ENCODE results near the gene TRERF1. TPM values are rescaled to one million over a fixed set of nuclear protein-coding genes. Genes with fewer than 3 reads are reported as not detected.

TRERF1 gene
- total RNA-seq, 1 experiment from 2014 or later, result 5.2 TPM

DNA sequence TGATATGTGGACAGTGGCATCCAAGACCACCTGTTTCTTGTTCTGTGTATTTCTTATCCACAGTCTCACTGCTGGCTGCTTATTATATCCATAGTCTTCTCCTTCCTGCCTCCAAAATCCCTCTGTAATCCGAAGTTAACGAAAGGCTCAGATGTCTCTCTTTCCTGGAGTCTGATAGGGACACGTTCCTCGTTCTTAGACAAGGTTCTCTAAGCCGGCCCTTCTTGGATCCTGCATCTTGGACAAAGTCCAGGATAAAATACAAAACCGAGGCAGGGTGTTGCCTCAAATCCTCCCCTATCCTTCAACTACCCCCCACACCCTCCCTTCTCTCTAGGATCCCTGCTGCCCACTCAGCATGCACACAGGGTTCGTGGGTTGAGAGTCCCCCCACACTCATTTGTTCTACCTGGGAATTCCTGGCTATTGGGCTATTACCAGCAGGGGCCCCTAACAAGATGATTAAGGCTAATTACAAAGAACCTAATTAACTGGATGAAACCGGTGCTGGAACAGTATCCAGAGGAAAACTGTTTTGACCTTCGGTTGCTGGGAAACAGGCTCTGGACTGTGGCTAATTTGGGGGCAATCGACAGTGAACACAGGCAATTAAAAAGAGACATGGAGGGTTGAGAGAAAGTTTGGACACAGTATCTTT is 201.3 kb downstream of the TRERF1 start:
- DNase-seq (ENCODE audit: low read depth), result no peak

DNA sequence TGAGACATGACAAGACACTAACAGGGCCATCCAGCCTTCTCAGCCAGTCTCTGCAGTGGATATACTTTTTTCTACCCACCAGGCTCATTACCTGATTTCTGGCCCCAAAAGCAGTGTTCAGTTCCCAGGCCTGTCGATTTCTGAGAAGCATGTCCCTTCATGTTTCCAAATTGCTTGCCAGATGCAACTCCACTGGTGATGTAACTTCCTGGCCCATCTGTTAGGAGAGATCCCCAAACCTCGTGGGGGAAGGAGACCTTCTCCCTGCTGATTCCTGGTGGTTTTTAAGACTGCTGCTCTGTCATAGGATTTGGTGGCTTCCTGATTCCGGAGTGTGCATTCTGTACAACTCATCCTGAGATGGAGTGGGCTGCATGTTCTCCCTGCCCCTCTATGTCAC is 202.4 kb downstream of the TRERF1 start:
- no peak for DNase-seq (ENCODE audit: low read depth)

DNA sequence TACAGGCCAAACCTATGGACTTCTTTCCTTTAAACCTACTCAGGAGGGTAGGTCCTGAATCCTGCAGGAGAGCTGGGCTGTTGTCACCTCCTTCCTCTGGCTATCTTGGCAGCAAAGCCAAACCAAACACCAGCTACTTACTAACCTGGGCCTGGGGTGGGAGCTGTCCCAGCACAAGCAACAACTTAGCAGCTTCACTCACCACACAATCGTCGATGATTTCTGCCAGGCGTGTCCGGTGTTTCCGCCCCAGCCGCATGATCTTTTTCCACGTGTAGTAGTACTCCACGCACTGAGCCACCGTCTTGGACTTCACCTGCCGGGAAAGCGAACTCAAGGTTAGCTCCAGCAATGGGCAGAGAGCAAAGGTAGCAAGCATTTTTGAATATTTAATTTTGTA is 208.7 kb downstream of the TRERF1 start:
- no peak for DNase-seq (ENCODE audit: low read depth)

DNA sequence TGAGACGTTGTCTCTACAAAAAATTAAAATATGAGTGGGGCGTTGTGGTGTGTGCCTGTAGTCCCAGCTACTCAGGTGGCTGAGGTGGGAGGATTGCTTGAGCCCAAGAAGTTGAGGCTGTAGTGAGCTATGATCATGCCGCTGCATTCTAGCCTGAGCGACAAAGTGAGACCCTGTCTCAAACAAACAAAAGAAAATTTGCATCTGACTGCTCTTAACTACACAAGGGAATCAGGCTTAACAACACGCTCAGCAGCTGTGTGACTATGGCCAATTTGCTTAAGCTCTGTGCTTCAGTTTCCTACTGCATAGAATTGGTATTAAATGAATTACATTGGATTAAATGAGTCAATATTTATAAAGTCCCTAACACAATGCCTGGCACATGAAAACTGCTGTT is 209.8 kb downstream of the TRERF1 start:
- DNase-seq (ENCODE audit: low read depth), result no peak

DNA sequence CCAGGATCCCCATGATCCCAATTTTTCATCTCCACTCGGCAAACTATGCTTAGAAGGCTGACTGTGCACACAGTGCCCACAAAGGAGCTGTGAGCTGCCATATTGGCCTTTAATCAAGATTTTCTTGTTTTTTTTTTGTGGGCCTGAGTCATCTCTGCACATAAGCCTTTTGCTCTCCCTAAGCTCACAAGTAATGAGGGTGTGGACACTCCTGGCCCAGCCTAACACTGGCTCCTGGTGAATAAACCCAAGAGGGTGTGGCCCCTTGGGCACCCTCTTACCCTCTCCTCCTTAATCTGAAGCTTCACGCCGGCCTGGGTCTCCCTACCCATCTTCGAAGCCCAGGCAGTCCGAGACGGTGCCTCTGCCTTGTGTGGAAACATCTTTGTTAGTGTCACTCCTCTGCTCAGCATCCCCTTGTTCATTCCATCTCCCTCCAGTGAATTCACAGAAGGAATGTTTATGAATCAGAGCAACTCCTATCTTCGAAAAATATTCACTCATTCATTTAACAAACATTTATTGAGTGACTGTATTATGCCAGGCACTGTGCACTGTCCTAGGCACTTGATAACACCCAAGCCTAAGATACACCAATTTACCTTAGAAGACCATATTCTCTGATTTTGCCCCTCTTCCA is 211.9 kb downstream of the TRERF1 start:
- peak; percentile 63 for DNase-seq (ENCODE audit: low read depth)

DNA sequence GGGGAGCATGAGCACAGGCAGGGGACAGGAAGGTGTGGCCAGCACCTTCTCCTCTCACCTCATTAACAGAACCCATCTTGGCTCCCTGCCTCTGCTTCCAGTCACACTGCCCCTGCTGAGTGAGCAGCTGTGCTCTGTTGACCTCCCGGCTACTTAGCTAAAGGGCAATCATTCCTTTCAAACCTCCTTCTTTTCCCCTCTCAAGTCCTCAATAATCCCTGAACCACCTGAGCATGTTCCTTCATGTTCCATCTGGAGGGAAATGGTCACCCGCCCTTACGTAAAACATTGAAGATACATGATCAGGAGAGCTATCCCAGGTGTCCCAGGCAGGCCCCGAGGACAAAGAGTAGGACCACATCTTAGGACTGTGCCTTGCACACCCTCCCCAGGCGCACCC is 212.4 kb downstream of the TRERF1 start:
- no peak for DNase-seq (ENCODE audit: low read depth)

DNA sequence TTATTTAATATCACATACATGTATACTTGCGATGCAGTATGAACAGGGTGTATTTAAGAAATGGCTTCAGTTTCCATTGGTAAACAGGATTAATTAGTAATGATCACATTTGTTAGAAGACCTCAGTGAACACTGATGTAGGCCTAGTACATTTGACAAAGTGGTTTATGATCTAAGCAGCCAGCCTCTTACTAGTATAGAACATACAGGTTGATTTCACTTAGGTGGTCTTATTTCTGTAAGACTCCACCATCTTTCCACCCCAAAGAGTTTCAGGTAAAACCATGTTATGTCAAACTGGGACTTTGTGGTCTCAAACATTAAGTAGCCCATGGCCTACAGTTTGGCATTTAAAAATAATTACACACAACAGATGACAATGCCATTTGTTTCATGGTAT is 213.9 kb downstream of the TRERF1 start:
- no peak for DNase-seq (ENCODE audit: low read depth)

DNA sequence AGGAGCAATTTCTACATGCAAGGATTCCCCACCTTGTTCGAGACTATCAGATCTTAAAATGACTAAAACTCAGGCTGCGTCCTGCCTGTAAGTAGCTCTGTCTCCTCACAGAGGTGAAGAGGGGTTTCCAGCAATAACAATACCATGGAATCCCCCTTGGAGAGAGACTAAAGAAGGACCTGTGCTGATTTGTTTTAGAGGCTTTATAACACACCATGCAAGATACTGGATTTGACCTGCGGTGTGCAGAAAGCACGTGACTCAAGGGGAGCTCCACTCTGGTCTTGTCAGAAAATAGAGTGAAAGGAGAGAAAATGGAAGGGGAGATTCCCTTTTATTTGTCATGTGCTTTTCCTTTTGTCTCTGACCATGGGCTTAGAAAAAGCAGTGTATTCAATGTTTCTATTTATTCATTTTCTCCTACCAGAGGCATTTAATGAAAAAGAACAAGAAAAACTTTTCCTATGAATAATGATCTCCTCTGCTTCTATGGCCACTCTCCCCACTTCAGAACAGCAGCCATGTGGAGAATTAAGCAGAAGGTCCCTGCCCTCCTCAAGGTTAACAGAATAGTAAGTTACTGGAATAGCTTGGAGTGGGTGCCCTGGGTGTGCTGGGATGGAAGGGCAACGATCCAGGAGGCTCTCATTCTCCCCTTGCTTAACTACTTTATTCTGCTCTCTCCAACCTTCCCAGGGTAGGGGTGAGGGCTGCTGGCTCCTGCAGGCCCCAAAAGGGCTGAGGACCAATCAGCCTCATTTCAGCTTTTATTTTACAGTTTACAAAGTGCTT is 214.8 kb downstream of the TRERF1 start:
- no peak for DNase-seq (ENCODE audit: low read depth)

DNA sequence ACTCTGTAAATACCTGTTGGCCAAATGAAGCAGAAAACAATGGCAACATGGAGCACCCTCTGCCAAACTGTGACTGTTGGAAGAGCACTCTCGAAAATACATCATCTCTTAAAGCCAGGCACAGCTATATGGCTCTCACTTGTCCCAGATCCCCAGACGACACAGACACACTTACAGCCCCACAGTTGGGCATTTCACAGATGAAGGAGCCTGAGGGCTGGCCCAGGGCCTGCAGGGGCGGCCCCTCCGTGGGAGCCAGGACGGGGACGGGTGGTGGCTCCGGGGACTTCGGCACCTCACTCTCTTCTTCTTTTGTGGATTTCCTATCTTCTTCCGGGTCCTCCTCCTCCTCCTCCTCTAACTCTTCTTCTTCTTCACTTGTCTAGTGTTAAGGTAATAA is 215.7 kb downstream of the TRERF1 start:
- DNase-seq (ENCODE audit: low read depth), result no peak

DNA sequence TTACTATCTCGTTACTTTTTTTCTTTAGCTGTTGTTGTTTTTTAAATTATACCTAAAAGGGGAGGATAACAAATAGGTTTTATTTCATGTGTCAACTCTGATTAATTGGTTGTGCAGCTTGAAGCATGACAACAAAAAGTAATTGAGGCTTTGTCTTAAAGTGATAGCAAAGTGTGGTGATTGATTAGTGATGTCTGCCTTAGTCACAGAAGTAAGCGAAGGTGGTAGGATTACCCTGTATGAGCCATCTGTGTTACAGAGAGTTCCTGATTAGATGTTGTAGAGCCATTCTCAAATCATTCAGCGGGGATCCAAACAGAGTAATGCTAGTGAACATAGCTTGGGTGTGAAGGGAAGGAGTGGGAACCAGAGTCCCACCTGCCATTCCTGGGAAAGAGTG is 219.7 kb downstream of the TRERF1 start:
- no peak for DNase-seq (ENCODE audit: low read depth)

DNA sequence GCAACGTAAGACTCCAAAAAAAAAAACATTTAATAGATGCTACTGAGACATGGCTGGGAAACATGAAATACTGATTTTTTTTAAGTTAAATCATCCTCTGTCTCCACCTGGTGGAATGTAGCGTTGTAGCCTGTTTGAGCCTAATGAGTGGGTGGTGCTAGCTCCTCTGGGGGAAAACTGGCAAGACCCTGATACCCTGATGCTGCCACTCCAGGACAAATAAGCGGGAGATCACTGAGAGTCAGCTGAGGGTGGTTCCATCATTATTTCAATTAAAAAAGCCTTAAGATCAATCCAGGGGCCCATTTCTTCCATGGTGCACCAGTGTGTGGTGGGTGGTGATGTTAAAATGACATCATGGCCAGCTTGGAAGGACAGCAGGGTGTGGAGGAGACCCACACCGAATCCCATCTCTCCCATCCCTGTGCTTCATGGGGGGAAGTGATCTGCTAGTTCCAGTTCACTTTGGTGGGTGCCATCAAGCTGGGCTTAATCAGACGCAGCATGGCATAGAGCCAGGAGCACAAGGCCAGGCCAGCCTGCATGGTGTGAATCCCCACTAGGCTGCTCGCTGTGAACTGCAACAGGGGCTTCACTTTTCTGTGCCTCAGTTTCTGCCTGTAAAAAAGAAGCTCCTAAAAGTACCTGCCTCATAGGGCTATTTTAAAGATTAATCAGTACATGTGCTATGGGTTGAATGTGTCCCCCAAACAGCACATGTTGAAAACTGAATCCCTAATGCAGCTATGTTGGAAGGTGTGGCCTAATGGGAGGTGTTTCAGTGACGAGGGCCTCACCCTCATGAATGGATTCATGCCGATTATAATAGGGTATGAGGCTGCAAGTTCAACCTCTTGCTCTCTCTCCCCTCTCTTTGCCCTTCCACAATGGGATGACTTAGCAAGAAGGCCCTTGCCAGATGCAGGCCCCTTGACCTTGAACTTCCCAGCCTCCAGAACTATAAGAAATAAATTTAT is 221.1 kb downstream of the TRERF1 start:
- DNase-seq (ENCODE audit: low read depth), result no peak

DNA sequence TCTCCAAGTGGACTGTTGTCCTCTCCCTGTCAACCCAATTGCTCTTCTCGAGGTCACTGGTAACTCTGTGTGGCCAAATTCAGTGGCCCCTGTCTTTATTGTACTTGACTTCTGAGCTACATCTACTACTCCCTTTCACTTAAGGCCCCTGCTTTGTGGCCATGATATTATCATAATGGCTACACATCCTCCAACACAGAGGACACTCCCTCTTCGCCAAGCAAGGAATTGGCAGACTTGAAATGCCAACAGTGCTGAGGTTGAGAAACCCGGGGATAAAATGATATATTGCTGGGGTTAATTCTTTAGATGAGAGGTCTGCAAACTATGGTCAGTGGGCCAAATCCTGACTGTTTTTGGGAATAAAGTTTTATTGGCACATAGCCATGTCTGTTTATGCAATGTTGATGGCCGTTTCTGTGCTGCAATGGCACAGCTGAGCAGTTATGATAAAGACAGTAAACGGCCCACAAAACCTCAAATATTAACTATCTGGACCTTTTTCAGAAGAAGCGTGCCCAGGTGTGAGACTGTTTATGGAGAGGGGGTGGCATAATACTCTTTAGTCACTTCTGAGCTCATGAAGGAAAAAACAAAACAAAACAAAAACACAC is 222.1 kb downstream of the TRERF1 start:
- no peak for DNase-seq (ENCODE audit: low read depth)

DNA sequence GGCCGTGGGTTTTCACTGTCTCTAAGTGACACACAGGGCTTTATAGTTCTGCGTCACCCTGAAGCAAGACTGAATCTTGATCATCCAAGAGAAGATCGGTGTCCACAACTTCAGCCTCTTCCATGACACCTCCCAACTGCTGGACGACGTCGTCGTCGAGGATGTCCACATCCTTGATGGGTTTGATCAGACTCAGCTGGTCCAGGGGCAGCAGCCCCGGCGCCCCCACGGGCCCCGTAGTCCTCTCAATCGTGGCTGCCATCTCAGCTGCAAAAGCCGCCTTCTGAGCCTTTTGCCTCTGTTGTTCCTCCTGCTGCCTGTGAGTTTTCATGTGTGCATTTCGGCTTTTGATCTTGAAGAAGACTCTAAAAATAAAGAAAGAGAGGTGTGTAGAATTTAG is 223.4 kb downstream of the TRERF1 start:
- DNase-seq (ENCODE audit: low read depth), result no peak

DNA sequence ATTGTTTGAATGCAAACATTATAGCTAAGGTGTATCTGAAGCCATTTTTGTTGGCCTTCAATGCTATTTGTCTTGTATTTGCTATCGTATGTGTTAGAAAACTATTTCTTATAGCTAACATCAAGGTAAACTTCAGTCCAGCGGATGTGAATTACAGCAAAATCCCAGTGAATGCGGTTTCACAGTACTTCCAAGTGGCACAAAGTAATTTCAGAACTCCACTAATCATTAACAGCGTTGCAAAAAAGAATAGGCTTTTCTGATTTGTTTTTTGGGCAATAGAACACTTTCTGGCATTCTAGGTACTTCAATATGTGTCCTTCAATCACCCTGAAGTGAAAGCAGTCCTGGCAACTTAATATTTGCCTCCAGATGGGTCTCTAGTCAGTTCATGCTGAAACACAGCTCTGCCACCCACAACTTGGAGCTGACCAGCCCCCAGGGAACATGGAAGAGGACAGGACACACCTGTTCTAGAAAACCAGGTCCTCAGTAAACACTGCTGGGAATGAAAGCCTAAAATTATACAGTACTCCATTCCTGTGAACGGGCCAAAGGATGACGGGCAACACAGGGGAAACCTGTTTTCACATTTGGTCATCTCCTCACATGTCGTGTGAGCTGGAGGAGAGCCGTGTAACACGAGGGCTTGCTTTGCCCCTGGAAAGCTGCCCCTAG is 224.4 kb downstream of the TRERF1 start:
- DNase-seq (ENCODE audit: low read depth), result no peak

DNA sequence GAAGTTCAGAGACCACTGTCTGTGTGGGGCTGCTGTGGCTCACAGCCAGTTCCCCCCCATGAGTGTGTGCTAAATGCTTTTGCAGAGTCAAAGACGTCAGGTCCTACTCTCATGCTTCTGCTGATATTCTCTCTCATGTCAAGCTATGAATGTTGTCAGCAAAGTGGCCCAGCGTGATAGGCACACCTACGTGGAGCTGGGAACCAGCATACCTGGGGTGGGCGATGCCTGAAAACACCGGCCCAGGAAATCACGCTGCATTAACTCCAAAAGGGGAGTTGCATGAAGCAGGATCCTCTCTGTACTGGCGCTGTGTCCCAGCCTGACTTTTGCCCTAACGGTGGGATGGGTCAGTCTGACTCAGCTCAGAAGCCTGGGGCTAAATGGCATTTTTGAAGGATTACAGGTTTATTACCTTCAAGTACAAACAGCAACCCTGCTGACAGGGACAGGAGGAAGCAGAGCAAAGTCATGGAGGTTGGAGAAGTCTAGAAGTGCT is 225.0 kb downstream of the TRERF1 start:
- DNase-seq (ENCODE audit: low read depth), result peak; percentile 93

DNA sequence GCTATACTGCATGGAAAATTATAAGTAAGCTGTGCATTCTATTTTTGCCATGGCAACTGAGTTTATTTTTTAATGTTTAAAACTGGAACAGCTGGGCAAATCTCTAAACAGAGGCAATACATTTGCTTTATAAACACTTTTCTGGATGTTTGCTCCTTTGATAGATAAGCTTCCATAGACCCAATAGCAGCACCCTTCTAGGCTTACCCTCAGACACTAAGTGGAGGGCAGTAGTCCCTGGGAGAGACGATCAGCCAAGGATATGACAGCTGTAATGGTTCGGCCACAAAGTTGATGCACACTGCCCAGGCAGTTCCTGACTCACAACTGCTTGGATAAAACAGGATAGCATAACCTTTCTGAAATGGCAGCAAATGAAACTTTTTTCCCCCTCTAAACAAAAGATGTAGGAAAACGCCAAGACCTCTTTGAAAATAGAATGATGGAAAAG is 225.5 kb downstream of the TRERF1 start:
- peak; percentile 82 for DNase-seq (ENCODE audit: low read depth)

DNA sequence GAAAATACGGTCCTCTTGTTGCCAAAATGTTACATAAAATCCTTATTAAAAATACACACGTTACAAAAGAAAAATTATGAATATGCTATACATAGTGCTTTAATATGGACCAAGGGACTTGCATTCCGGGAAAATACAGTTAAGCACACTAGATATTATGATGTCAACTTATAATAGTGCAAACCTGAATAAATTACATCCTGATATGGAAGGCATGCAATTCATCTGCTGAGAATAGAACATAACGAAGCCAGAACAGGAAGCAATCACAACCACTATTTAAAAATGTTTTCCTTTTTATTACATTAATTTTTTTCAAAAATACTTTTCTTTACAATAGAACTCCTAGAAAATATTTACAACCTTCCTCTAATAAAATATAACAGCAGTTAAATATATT is 226.3 kb downstream of the TRERF1 start:
- no peak for DNase-seq (ENCODE audit: low read depth)

DNA sequence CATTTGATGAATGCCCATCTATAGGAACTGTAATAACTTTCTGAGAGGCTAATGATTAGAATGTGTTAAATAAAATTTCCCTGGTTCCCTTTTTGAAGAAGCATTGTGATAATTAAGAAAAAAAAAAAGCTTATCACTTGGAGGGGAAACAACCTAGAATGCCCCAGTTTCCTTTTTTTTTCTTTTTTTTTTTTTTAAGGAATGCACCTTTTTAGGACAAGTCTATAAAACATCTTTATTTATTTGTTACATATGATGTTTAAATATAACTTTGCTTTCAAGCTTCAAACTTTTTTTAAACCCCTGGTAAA is 226.7 kb downstream of the TRERF1 start:
- DNase-seq (ENCODE audit: low read depth), result no peak

DNA sequence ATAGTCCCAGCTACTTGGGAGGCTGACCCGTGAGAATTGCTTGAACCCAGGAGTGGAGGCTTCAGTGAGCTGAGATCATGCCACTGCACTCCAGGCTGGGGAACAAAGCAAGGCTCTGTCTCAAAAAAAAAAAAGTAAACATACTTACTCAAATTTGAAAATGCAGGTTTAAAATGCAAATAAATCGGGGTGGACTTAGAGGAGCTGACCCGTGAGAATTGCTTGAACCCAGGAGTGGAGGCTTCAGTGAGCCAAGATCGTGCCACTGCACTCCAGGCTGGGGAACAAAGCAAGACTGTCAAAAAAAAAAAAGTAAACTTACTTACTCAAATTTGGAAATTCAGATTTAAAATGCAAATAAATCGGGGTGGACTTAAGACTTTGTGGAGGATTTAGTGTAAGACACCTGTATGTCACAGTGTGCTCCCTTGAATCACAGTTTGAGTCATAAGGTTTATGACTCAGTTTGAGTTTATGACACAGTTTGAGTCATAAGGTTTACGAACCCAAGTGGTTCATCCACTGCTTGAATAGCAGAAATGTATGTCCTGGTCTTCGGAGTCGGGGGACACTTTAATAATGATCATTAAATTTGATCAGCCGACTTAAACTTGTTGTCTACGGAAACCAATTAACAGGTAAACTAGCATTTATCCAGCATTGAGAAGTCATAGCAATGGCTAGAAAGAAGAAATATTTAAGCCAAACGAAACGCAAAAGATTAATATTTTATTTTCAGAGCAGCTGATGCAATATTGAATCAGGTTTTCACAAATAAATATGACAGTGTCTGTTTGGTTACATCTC is 227.3 kb downstream of the TRERF1 start:
- DNase-seq (ENCODE audit: low read depth), result peak; percentile 89

DNA sequence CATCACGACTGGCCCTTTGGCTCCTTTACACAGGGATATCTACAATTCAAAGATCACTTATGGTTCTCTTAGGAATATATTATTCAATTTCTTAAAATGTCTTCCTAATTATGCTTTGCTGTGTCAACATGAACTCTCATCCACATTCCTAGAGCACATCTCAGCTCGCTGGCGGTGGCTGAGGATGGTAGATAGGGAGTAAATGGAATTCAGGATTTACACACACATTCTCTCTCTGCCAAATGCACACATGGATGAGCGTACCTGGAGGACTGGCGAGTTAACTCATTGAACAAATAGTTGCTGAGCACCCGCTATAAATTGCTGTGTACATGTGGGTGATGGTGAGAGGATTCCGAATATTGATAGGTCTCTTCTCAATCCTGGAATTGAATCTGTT is 229.3 kb downstream of the TRERF1 start:
- no peak for DNase-seq (ENCODE audit: low read depth)

Data from RPMI7951 (cell line).